AG20443 (cell line): ENCODE data around the gene PCGF3.
"Not testable (repeated sequence)": the region's sequence is repeated elsewhere in the genome, so short reads cannot be mapped to it uniquely, and the experiment has no call there.

Experiments
- DNase-seq: peaks from one replicate; pipeline ENCODE4 v3.0.0; 2012; ENCODE audit warnings: low spot score, mixed read lengths

PCGF3 gene

GRCh38 chr4:742742-743311, 37.2 kb downstream of the PCGF3 start:
- DNase-seq: peak; percentile 94

- DNase-seq: no peak
Measured at GRCh38 chr4:743463-744211, 38.0 kb downstream of the PCGF3 start.

GRCh38 chr4:744212-744841, 38.7 kb downstream of the PCGF3 start:
- DNase-seq: no peak

- DNase-seq: no peak
Measured at GRCh38 chr4:747546-748170, 42.0 kb downstream of the PCGF3 start.

- no peak for DNase-seq
Measured at GRCh38 chr4:748461-748860, 42.8 kb downstream of the PCGF3 start.

GRCh38 chr4:749698-750666, 44.4 kb downstream of the PCGF3 start:
- DNase-seq: no peak

- no peak for DNase-seq
Measured at GRCh38 chr4:751676-752075, 46.0 kb downstream of the PCGF3 start.

GRCh38 chr4:752196-752861, 46.7 kb downstream of the PCGF3 start:
- no peak for DNase-seq

GRCh38 chr4:753186-753585, 47.6 kb downstream of the PCGF3 start:
- not testable (repeated sequence) for DNase-seq

GRCh38 chr4:754221-755120, 48.8 kb downstream of the PCGF3 start:
- DNase-seq: no peak

- DNase-seq: no peak
Measured at GRCh38 chr4:757111-757510, 51.5 kb downstream of the PCGF3 start.

- not testable (repeated sequence) for DNase-seq
Measured at GRCh38 chr4:759810-760209, 54.2 kb downstream of the PCGF3 start.

GRCh38 chr4:760616-761015, 55.0 kb downstream of the PCGF3 start:
- no peak for DNase-seq

GRCh38 chr4:761086-761485, 55.5 kb downstream of the PCGF3 start:
- DNase-seq: no peak

- no peak for DNase-seq
Measured at GRCh38 chr4:761739-762138, 56.1 kb downstream of the PCGF3 start.

- no peak for DNase-seq
Measured at GRCh38 chr4:762211-763190, 56.9 kb downstream of the PCGF3 start.

- no peak for DNase-seq
Measured at GRCh38 chr4:763191-763810, 57.7 kb downstream of the PCGF3 start.

GRCh38 chr4:763922-764321, 58.3 kb downstream of the PCGF3 start:
- DNase-seq: no peak
